Skin epidermis (tissue), 12 donors: ENCODE data around the gene PYGO2.
"Not testable (repeated sequence)": the region's sequence is repeated elsewhere in the genome, so short reads cannot be mapped to it uniquely, and the experiment has no call there.

ENCODE experiments used
- H3K27ac ChIP-seq, 21 experiments: fragments of 200-600 bp; sonication (generic) in 11 of 21; one replicate each; pipeline ENCODE4 v1.5.0; 2020; ENCODE audit warnings: mild to moderate bottlenecking in 3 of 21, inconsistent platforms in 2 of 21, moderate library complexity in 2 of 21
- H3K4me3 ChIP-seq, 7 experiments: fragments of 200-600 bp; sonication (generic) in 2 of 7; one replicate each; pipeline ENCODE4 v1.5.0; 2020; ENCODE audit warnings: inconsistent platforms in 2 of 7, mild to moderate bottlenecking in 2 of 7, moderate library complexity in 1 of 7

PYGO2 gene

DNA sequence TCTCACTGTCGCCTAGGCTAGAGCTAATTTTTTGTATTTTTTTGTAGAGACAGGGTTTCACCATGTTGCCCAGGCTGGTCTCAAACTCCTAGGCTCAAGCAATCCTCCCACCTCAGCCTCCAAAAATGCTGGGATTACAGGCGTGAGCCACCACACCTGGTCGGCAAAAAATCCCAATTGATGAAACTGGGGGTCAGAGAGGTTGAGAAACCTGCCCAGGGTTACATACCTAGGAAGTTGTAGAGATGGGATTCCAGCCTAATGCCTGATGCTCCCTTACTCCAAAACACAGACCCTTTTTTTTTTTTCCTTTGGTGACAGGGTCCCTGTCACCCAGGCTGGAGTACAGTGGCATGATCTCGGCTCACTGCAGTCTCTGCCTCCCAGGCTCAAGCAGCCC lies 25.2 kb upstream of the PYGO2 start:
- H3K27ac ChIP-seq = peak overlapping the region in 1 of 21 experiments; percentile 65
- H3K4me3 ChIP-seq = not testable (repeated sequence)

DNA sequence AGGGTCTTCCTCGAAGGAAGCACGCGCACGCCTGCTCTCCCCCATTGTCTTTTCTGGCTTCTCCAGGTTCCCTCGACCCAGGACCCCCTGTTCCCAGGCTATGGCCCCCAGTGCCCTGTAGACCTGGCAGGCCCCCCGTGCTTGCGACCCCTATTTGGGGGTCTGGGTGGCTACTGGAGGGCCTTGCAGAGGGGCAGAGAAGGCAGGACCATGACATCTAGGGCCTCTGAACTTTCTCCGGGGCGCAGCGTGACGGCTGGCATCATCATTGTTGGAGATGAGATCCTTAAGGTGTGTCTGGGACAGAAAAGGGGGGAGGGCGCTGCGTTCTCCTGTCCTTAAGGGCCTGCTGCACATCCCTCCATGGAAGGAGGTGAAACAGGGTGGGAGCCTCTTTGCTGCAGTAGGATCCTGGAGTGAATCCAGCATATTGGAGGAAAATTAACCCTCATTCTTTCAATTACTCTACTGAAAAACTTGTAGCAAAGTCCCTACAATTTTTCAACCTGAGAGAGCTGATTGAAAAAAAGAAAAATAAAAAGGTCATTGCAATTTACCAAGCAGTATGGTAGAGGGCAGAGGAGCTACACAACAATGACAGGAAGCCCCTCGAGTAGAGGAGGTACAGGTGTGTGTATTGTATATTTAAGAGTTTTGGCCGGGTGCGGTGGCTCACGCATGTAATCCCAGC lies 22.3 kb upstream of the PYGO2 start:
- H3K27ac ChIP-seq = peak overlapping the region in 20 of 21 experiments; percentile 46 to 91 (median 82)
- H3K4me3 ChIP-seq = peak overlapping the region; percentile 44 to 92 (median 66)

- Histone ChIP-seq H3K27ac (peak within 1 kb of the TSS in 20 of 21 experiments; percentile 46 to 91 (median 82)), H3K4me3 (peak within 1 kb of the TSS; percentile 44 to 92 (median 66))
Observed at GRCh38 chr1:154982897-154983648, 21.5 kb upstream of the PYGO2 start, which contains the start of gene FLAD1. TSS of gene FLAD1 (plus strand) at chr1:154983344. CDS start at chr1:154983695, 351 bp downstream.

DNA sequence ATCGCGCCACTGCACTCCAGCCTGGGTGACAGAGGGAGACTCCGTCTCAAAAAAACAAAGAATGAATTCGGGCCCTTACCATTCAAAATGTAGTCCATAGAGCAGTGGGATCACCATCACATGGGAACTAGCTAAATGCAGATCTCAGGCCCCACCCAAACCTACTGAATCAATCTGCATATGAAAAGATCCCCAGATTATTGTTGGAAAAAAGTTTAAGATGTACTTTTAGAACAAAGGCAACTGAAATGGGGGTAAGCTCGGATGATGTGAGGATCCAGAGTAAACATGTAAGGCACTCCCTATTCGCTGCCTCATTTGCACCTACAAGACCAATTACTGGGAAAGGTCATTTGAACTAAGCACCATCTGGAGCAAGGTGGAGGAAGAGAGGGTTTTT lies 20.8 kb upstream of the PYGO2 start:
- peak overlapping the region in 15 of 21 experiments; percentile 21 to 91 (median 40) for H3K27ac ChIP-seq
- peak overlapping the region in 6 of 7 experiments; percentile 44 to 92 (median 66) for H3K4me3 ChIP-seq

DNA sequence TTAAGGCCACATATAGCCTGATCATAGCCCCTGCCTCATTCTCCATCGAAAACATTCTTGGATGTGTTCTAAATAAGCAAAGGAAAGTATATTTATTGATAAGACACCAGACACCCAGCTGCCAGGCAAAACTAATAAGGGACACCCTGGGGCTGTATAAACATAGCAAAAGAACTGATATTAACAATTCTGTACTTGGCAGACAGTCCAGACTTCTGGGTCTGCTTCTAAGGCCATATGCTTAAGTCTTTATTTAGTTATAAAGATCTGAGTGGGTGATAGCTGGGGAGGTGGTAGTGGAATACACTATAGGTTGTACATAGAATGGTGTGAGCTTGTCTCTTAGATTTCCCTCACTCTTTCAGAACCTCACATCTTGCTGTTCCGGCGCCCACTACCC lies 16.8 kb upstream of the PYGO2 start:
- Histone ChIP-seq H3K4me3 (no peak overlapping the region), H3K27ac (peak overlapping the region in 1 of 21 experiments; percentile 34)

- not testable (repeated sequence) for H3K4me3 ChIP-seq
- H3K27ac ChIP-seq = peak overlapping the region in 4 of 21 experiments; percentile 2 to 97 (median 65)
Observed at GRCh38 chr1:154977762-154978161, 16.2 kb upstream of the PYGO2 start.

- Histone ChIP-seq H3K4me3 (peak overlapping the region; percentile 53 to 85 (median 67)), H3K27ac (peak overlapping the region; percentile 68 to 99 (median 96))
Observed at GRCh38 chr1:154975409-154976059, 14.0 kb upstream of the PYGO2 start.

- H3K4me3 ChIP-seq = peak overlapping the region; percentile 53 to 85 (median 67)
- peak overlapping the region; percentile 68 to 99 (median 96) for H3K27ac ChIP-seq
Observed at GRCh38 chr1:154974808-154975408, 13.3 kb upstream of the PYGO2 start.

- Histone ChIP-seq H3K4me3 (peak within 1 kb of the TSS; percentile 53 to 85 (median 67)), H3K27ac (peak within 1 kb of the TSS; percentile 85 to 99 (median 97))
Observed at GRCh38 chr1:154974102-154974807, 12.7 kb upstream of the PYGO2 start, which contains the start of gene CKS1B. TSS of gene CKS1B (plus strand) at chr1:154974681. CDS start at chr1:154974746, 65 bp downstream.

DNA sequence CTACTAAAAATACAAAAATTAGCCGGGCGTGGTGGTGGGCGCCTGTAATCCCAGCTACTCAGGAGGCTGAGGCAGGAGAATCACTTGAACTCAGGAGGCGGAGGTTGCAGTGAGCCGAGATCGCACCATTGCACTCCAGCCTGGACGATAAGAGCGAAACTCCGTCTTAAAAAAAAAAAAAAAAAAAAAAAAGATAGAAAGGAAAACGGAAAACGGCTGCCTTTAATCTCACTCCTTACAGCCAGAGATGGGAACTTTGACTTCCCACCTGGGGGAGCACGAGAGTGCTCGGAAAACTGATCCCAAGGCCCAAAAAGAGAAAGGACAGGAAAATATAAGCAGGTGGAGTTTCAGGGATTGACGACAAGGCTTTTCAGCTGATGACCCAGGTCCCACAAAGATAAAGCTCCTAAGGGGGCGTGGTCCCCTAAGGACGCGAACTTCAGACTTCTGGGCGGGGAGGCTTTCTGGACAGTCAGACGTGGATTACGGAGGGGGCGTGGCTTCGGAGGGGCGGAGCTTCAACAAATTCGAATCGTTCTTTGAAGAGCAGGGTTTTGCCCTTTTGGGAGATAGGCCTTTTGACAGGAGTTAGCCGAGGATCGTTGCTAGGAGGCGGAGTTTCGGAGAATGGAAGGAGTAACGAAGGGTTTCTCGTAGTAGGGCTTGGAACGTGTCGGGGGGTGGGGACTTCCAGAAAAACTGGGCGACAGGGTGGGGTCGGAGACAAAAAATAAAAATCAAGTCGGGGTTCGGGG lies 11.9 kb upstream of the PYGO2 start:
- peak overlapping the region; percentile 85 to 99 (median 97) for H3K27ac ChIP-seq
- peak overlapping the region; percentile 53 to 85 (median 67) for H3K4me3 ChIP-seq

- Histone ChIP-seq H3K4me3 (peak overlapping the region in 6 of 7 experiments; percentile 53 to 85 (median 65)), H3K27ac (peak overlapping the region; percentile 29 to 99 (median 97))
Observed at GRCh38 chr1:154972517-154973343, 11.1 kb upstream of the PYGO2 start.

DNA sequence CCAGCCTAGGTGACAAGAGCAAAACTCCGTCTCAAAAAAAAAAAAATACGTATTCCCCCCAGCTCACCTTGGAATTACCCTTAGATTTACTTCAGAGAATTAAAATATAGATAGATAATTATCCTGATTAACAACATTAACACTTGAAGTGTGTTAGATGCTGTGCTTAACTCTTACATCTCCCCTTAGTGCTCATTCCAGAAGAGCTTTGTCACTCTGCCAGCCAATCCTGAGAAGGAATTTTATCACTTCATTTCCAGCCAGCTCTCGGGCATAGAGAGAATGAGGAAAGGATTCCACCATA lies 10.6 kb upstream of the PYGO2 start:
- H3K27ac ChIP-seq = peak overlapping the region in 20 of 21 experiments; percentile 92 to 99 (median 98)
- peak overlapping the region in 1 of 7 experiments; percentile 56 for H3K4me3 ChIP-seq

DNA sequence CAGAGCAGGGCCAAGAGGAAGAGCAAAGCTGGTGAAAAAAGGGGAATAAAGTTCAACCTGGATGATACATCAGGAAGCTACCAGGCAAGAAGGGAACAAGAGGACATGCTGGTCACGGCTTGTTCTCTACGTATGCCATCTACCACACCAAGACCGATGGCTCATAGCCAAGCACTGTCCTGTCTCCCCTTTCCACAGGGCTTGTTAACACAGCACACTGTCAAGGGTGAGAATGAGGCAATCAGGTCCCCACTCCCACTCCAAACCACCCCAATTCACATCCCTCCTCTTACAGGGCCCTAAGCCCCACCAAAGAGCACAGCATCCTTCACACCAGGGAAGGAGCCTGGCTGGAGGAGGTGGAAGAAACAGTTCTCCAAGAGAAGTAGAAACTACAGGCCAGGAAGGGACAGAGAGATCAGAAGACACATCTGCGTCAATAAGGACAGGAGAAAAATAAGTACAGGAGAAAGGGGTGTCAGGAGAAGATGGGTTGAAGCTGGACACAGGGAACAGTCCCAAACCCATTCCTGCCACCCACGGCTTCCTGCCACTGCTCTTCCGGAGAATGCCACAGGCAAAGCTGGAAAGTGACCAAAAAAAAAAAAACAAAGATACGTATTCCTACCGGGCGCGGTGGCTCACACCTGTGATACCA lies 9.9 kb upstream of the PYGO2 start:
- H3K4me3 ChIP-seq = peak overlapping the region in 6 of 7 experiments; percentile 28 to 56 (median 39)
- peak overlapping the region in 20 of 21 experiments; percentile 67 to 99 (median 98) for H3K27ac ChIP-seq

DNA sequence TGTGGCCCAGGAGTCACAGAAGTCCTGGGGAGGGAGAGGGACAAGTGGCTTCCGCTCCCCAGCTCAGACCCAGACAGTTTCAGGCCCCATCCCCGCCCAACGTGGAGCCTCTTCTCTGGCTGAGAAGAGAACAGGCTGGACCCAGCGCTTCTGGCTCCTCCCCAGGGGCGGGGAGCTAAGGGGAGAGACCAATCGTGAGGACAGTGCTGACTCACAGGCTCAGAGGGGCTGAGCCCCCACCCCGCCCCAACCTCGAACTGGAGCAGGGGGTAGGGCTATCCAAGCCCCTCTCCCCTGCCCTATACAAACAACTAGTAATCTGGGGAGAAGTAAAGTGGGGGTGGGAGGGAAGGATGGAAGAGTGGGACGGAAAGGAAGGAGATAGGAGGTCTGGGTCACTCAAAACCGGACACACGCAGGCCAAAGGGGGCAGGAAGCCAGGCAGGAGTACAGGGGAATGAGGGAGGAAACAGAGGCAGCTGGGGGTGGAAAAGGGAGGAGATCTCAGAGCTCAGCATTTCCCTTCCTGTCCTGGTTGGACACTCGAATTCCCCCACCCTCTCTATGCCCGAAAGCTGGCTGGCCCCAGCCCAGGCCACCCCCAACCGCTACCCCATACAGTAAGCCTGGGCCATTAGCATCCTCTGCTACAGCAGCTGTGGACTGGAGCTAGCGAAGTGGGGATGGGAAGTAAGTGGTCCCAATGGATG lies 9.2 kb upstream of the PYGO2 start, which contains the start of gene SHC1:
Gene SHC1, minus strand, starts transcription at position 117 of the 710 bp plus-strand sequence. CDS start 221 bp downstream, outside the sequence.
- Histone ChIP-seq H3K27ac (peak within 1 kb of the TSS; percentile 20 to 99 (median 97)), H3K4me3 (peak within 1 kb of the TSS; percentile 28 to 56 (median 36))

DNA sequence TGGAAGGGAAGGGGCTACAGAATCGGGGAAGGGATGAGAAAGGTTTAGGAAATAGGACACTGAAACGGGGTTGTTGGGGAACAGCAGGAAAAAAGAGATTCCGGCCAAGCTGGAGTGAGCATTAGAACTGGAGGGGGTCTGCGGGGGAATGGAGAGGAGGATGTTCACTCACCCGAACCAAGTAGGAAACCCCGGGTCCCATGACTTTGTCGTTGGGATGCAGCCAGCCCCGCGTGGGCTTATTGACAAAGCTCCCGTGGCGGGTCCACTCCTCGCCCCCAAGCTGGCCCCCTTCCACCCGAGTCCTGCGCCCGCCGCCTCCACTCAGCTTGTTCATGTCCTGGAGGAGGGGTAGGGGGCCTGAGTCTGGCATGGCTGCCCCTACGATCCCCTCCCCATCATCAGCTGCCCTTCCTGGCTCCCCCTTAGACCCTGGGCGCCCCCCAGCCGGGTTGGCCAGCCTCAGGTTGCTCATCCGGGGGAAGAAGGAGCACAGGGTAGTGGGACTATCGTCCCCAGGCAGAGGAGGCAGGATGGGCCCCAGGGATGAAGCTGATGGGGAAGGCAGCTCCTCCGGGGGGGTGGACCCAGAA lies 8.4 kb upstream of the PYGO2 start:
- H3K27ac ChIP-seq = peak overlapping the region; percentile 20 to 99 (median 97)
- peak overlapping the region; percentile 28 to 56 (median 36) for H3K4me3 ChIP-seq

GRCh38 chr1:154969246-154969645 lies 7.7 kb upstream of the PYGO2 start:
- Histone ChIP-seq H3K27ac (peak overlapping the region in 17 of 21 experiments; percentile 87 to 99 (median 98)), H3K4me3 (peak overlapping the region in 5 of 7 experiments; percentile 33 to 56 (median 42))
